ENCODE data around the gene ALOXE3.
A peak's percentile ranks its signal among the peaks of the same experiment; 100 is the strongest.

ALOXE3 gene

GRCh38 chr17:8122422-8122923, 4.2 kb upstream of the ALOXE3 start:
- TF ChIP-seq ZFP3 (CRISPR knock-in tag; IDR thresholded peaks at IDR 0.05): no peak
- TF ChIP-seq CSDC2 (CRISPR knock-in tag; IDR thresholded peaks at IDR 0.05): no peak
- TF ChIP-seq, protein P1, sequence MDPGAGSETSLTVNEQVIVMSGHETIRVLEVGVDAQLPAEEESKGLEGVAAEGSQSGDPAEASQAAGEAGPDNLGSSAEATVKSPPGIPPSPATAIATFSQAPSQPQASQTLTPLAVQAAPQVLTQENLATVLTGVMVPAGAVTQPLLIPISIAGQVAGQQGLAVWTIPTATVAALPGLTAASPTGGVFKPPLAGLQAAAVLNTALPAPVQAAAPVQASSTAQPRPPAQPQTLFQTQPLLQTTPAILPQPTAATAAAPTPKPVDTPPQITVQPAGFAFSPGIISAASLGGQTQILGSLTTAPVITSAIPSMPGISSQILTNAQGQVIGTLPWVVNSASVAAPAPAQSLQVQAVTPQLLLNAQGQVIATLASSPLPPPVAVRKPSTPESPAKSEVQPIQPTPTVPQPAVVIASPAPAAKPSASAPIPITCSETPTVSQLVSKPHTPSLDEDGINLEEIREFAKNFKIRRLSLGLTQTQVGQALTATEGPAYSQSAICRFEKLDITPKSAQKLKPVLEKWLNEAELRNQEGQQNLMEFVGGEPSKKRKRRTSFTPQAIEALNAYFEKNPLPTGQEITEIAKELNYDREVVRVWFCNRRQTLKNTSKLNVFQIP (CRISPR knock-in tag; IDR thresholded peaks at IDR 0.05; ENCODE audit: borderline replicate concordance, low read depth): no peak
- no peak for TF ChIP-seq OSR1 (CRISPR knock-in tag; IDR thresholded peaks at IDR 0.05)
- TF ChIP-seq ARNTL (CRISPR knock-in tag; IDR thresholded peaks at IDR 0.05; ENCODE audit: borderline replicate concordance, low read depth): no peak
- TF ChIP-seq RARB (CRISPR knock-in tag; IDR thresholded peaks at IDR 0.05): no peak
- TF ChIP-seq GLIS3 (CRISPR knock-in tag; IDR thresholded peaks at IDR 0.05): no peak
- TF ChIP-seq ZFP30 (CRISPR knock-in tag; IDR thresholded peaks at IDR 0.05): no peak
- no peak for ATAC-seq

DNA sequence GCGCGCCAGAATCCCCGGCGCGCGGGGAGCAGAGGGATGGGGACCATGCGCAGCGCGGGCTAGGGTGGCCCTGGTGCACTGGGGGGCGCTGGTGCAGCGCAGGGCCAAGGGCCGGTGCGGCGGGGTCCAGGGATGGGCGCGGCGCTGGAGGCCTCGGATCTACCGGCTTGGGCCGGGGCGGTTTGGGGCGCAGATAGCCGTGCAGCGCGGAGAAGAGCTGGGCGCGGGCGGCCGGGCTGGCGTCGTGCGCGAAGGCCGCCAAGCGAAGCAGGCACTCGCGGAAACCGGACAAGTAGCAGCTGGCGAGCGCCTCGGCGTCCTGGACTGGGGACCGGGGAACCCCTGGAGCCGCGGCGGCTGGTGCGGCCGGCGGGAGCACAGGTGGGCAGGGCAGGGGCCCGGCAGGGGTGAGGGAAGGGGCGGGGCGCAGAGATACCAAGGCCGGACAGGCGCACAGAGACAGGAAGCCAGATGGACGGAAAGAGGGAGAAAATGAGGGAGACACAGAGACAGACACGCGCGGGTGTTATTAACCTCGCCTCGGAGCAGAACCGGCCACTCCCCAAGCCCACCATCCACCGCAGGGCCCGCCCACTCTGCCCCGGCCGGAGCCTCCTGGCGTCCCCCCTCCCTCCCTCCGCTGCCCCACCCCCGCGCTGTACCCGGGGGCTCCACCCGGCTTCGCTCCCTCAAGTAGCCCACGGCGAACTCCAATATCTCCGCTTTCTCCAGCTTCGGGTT, 3.5 kb upstream of the ALOXE3 start:
- TF ChIP-seq PPARA (CRISPR knock-in tag; IDR thresholded peaks at IDR 0.05; ENCODE audit: borderline replicate concordance): no peak
- no peak for TF ChIP-seq TOX (CRISPR knock-in tag; IDR thresholded peaks at IDR 0.05; ENCODE audit: borderline replicate concordance)
- TF ChIP-seq RARB (CRISPR knock-in tag; IDR thresholded peaks at IDR 0.05): no peak
- no peak for TF ChIP-seq ARNTL (CRISPR knock-in tag; IDR thresholded peaks at IDR 0.05; ENCODE audit: borderline replicate concordance, low read depth)
- no peak for TF ChIP-seq ZC3H10 (CRISPR knock-in tag; IDR thresholded peaks at IDR 0.05)
- TF ChIP-seq ZFP30 (CRISPR knock-in tag; IDR thresholded peaks at IDR 0.05): no peak
- TF ChIP-seq ZNF8 (CRISPR knock-in tag; IDR thresholded peaks at IDR 0.05): no peak
- TF ChIP-seq ISL1 (CRISPR knock-in tag; IDR thresholded peaks at IDR 0.05): no peak
- no peak for TF ChIP-seq SNAI2 (CRISPR knock-in tag; IDR thresholded peaks at IDR 0.05)
- TF ChIP-seq, protein P1 (CRISPR knock-in tag; IDR thresholded peaks at IDR 0.05; ENCODE audit: borderline replicate concordance, low read depth): no peak
- TF ChIP-seq ZNF565 (CRISPR knock-in tag; conservative IDR thresholded peaks at IDR 0.05; ENCODE audit: low read depth): no peak
- no peak for TF ChIP-seq ZFP3 (CRISPR knock-in tag; IDR thresholded peaks at IDR 0.05)
- TF ChIP-seq PATZ1 (CRISPR knock-in tag; IDR thresholded peaks at IDR 0.05; ENCODE audit: borderline replicate concordance): no peak
- no peak for TF ChIP-seq BACH2 (CRISPR knock-in tag; IDR thresholded peaks at IDR 0.05; ENCODE audit: borderline replicate concordance)
- peak; percentile 25 for ATAC-seq

DNA sequence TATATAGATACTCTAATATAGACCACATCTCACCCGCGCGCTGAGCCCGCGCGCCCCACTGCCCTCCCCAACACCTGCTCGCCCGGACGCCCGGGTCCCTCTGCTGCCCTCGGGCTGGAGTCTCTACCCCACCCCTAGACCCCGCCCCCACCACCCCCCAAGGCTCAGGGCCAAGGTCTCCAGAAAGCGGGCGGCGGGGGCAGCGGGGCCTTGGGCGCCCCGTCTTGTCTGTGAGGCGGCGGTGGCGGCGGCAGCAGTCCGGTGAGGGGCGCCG, 3.0 kb upstream of the ALOXE3 start:
- no peak for ATAC-seq

More for the DNA sequence above, 3.0 kb upstream of the ALOXE3 start:
- TF ChIP-seq GLIS3 (CRISPR knock-in tag; IDR thresholded peaks at IDR 0.05) (no peak), TCF4 (CRISPR knock-in tag; IDR thresholded peaks at IDR 0.05; ENCODE audit: borderline replicate concordance) (no peak), PPARA (CRISPR knock-in tag; IDR thresholded peaks at IDR 0.05; ENCODE audit: borderline replicate concordance) (no peak), OSR1 (CRISPR knock-in tag; IDR thresholded peaks at IDR 0.05) (no peak), ZC3H10 (CRISPR knock-in tag; IDR thresholded peaks at IDR 0.05) (no peak)
- TF ChIP-seq, protein P2, sequence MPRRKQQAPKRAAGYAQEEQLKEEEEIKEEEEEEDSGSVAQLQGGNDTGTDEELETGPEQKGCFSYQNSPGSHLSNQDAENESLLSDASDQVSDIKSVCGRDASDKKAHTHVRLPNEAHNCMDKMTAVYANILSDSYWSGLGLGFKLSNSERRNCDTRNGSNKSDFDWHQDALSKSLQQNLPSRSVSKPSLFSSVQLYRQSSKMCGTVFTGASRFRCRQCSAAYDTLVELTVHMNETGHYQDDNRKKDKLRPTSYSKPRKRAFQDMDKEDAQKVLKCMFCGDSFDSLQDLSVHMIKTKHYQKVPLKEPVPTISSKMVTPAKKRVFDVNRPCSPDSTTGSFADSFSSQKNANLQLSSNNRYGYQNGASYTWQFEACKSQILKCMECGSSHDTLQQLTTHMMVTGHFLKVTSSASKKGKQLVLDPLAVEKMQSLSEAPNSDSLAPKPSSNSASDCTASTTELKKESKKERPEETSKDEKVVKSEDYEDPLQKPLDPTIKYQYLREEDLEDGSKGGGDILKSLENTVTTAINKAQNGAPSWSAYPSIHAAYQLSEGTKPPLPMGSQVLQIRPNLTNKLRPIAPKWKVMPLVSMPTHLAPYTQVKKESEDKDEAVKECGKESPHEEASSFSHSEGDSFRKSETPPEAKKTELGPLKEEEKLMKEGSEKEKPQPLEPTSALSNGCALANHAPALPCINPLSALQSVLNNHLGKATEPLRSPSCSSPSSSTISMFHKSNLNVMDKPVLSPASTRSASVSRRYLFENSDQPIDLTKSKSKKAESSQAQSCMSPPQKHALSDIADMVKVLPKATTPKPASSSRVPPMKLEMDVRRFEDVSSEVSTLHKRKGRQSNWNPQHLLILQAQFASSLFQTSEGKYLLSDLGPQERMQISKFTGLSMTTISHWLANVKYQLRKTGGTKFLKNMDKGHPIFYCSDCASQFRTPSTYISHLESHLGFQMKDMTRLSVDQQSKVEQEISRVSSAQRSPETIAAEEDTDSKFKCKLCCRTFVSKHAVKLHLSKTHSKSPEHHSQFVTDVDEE (CRISPR knock-in tag; IDR thresholded peaks at IDR 0.05): no peak

All from SK-N-SH treated with all-trans-retinoic acid at 6 μM for 48 hours (cell line).